PC-9 (cell line): Measurements from ENCODE around the gene SMARCA4. TPM values are rescaled to one million over a fixed set of nuclear protein-coding genes. Genes with fewer than 3 reads are reported as not detected.

Source experiments
- BruUV-seq: library from RNA; stranded (reverse); fragments of 400-500 nt; replicated peaks from 2 replicates; lab custom pipeline; 2021; lab: Mats Ljungman, UMichigan
- CTCF ChIA-PET: fragments of 300-600 bp; sonication (Branson Sonifier 250); formaldehyde crosslinking; loops from one replicate; lab custom pipeline; 2022; ENCODE audit warnings: antibody characterized with exemption; lab: Charles Lee
- POLR2A ChIA-PET: fragments of 300-600 bp; sonication (Branson Sonifier 250); formaldehyde crosslinking; loops from one replicate; lab custom pipeline; 2022; ENCODE audit warnings: antibody characterized with exemption; ENCODE audit not compliant: unreplicated experiment; lab: Charles Lee
- DNase-seq, 2 experiments: peaks; one replicate each; pipeline versions ENCODE4 v3.0.0 to v3.0.0-alpha.2; 2015 to 2022; ENCODE audit warnings: mixed read lengths in 1 of 2
- H2AFZ ChIP-seq: fragments of 200-600 bp; sonication (generic); 2 replicates; pipeline ENCODE4 v1.8.1; 2017; ENCODE audit warnings: antibody characterized with exemption
- H3F3A ChIP-seq: fragments of 200-600 bp; sonication (generic); 2 replicates; pipeline ENCODE4 v1.8.1; 2017; ENCODE audit warnings: antibody characterized with exemption, mild to moderate bottlenecking, low read depth; ENCODE audit not compliant: insufficient read depth
- H3K27ac ChIP-seq: fragments of 200-600 bp; sonication (generic); 2 replicates; pipeline ENCODE4 v1.6.1; 2016; ENCODE audit warnings: mixed run types
- H3K27me3 ChIP-seq: fragments of 200-600 bp; sonication (generic); 2 replicates; pipeline ENCODE4 v1.6.1; 2016; ENCODE audit warnings: low read depth, mixed run types; ENCODE audit not compliant: insufficient read depth
- H3K36me3 ChIP-seq: fragments of 200-600 bp; sonication (generic); 2 replicates; pipeline ENCODE4 v1.6.1; 2016; ENCODE audit warnings: low read depth, mixed run types
- H3K4me1 ChIP-seq: fragments of 200-600 bp; sonication (generic); replicated peaks from 2 replicates; pipeline ENCODE4 v1.6.1; 2016; ENCODE audit warnings: mixed run types; ENCODE audit not compliant: insufficient read depth
- H3K4me2 ChIP-seq: fragments of 200-600 bp; sonication (generic); 2 replicates; pipeline ENCODE4 v1.6.1; 2017; ENCODE audit warnings: mixed run types
- H3K4me3 ChIP-seq: fragments of 200-600 bp; sonication (generic); 2 replicates; pipeline ENCODE4 v1.6.1; 2016; ENCODE audit warnings: mixed run types
- H3K79me2 ChIP-seq: fragments of 200-600 bp; sonication (generic); 2 replicates; pipeline ENCODE4 v1.6.1; 2017; ENCODE audit warnings: low read depth, mixed run types
- H3K9me2 ChIP-seq: fragments of 200-600 bp; sonication (generic); 2 replicates; pipeline ENCODE4 v1.8.1; 2017; ENCODE audit warnings: mild to moderate bottlenecking; ENCODE audit not compliant: insufficient read depth
- H3K9me3 ChIP-seq: fragments of 200-600 bp; sonication (generic); 2 replicates; pipeline ENCODE4 v1.8.1; 2016; ENCODE audit warnings: low read depth; ENCODE audit not compliant: insufficient read depth
- H4K20me1 ChIP-seq: fragments of 200-600 bp; sonication (generic); 2 replicates; pipeline ENCODE4 v1.8.1; 2017; ENCODE audit not compliant: insufficient read depth
- EZH2 ChIP-seq: fragments of 200-600 bp; sonication (generic); IDR thresholded peaks from 2 replicates; pipeline ENCODE4 v1.8.0; 2017; ENCODE audit warnings: antibody characterized with exemption, low read depth
- intact Hi-C: fragments of 100-400 bp; cut with micrococcal nuclease; formaldehyde crosslinking; loops from one replicate; pipeline ENCODE4 v1.10.0; 2022; ENCODE audit not compliant: unreplicated experiment
- total RNA-seq: library from RNA; stranded (reverse); gene quantifications from 2 replicates; pipeline ENCODE4 v1.2.3, GENCODE V29; 2021
- TF ChIP-seq, protein P1 (sequence below): fragments of 200-600 bp; sonication (generic); conservative IDR thresholded peaks from 2 replicates; pipeline ENCODE4 v1.6.1; 2017; ENCODE audit warnings: mixed run types, antibody characterized with exemption, mild to moderate bottlenecking, moderate library complexity

Gene SMARCA4
- total RNA-seq, 1 experiment from 2014 or later, result 136 TPM

DNA sequence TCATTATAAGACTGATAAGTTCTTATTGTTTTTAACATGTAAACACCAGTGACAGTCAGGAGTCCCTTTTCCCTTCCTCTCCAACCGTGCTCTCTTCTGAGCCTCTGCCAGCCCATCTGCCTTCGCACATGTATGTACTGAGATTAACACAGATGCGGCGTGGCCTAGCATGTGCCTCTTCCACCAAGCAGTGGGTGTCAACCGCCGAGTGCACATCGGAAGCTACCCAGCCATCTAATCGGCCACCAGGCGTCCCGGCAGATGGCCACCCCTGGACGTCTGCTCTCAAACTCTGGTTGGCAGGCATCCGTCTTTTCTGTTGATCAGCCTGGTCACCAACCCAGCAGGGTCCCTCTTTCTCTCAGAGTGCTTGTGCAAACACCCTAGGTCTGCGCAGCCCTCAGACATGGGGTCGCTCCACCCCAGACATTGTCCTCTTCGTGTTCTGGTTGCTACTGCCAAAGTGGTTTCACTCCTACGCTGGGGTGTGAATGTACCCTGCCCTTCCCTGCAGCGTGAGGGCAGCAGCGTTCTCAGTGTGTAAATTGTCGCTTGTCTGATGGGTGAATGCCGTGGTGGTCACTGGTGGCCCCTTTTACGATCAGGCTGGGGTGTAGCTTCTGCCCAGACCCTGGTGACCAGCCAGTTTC is 70.7 kb downstream of the SMARCA4 start:
- Histone ChIP-seq H3K9me3 (no peaks in the 10 kb centered on the region), H3K4me2 (no peak overlapping the region), H3K36me3 (peaks cover 27% of the 10 kb centered on the region; the same call in 1 of the 2 replicates), H3K4me3 (no peak overlapping the region), H4K20me1 (peaks cover 25% of the 10 kb centered on the region), H3K27me3 (no peaks in the 10 kb centered on the region), H3K4me1 (peaks cover 11% of the 10 kb centered on the region), H3F3A (peaks cover 34% of the 10 kb centered on the region), H3K9me2 (no peaks in the 10 kb centered on the region), H3K27ac (no peak overlapping the region), H2AFZ (no peak overlapping the region), H3K79me2 (no peaks in the 10 kb centered on the region)
- TF ChIP-seq EZH2, result no peak
- TF ChIP-seq, protein P1, sequence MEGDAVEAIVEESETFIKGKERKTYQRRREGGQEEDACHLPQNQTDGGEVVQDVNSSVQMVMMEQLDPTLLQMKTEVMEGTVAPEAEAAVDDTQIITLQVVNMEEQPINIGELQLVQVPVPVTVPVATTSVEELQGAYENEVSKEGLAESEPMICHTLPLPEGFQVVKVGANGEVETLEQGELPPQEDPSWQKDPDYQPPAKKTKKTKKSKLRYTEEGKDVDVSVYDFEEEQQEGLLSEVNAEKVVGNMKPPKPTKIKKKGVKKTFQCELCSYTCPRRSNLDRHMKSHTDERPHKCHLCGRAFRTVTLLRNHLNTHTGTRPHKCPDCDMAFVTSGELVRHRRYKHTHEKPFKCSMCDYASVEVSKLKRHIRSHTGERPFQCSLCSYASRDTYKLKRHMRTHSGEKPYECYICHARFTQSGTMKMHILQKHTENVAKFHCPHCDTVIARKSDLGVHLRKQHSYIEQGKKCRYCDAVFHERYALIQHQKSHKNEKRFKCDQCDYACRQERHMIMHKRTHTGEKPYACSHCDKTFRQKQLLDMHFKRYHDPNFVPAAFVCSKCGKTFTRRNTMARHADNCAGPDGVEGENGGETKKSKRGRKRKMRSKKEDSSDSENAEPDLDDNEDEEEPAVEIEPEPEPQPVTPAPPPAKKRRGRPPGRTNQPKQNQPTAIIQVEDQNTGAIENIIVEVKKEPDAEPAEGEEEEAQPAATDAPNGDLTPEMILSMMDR, result no peak
- CTCF ChIA-PET, result no interaction called here
- intact Hi-C loops, result no loop called here
- BruUV-seq, result no TSS peak
- POLR2A ChIA-PET, result no interaction called here
- DNase-seq, result no peak

DNA sequence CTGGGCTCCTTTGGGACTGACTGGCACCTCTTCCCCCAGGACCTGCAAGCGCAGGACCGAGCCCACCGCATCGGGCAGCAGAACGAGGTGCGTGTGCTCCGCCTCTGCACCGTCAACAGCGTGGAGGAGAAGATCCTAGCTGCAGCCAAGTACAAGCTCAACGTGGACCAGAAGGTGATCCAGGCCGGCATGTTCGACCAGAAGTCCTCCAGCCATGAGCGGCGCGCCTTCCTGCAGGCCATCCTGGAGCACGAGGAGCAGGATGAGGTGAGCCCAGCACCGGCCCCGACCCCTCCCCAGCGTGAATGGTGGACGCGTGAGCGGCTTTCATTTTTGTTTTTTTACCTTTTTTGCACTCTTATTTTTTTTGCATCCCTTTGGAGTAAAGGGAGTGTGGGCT is 72.4 kb downstream of the SMARCA4 start:
- TF ChIP-seq, protein P1, result no peak
- no peak for TF ChIP-seq EZH2
- Histone ChIP-seq H2AFZ (no peak overlapping the region), H3K27me3 (no peaks in the 10 kb centered on the region), H3K27ac (no peak overlapping the region), H3K4me2 (no peak overlapping the region), H3K9me3 (no peaks in the 10 kb centered on the region), H3K9me2 (no peaks in the 10 kb centered on the region), H3K36me3 (peaks cover 25% of the 10 kb centered on the region), H3K79me2 (0 out of 2 replicates have a peak, but pooled peaks cover under 1% of the 10 kb centered on the region), H4K20me1 (peaks cover 25% of the 10 kb centered on the region), H3F3A (peaks cover 37% of the 10 kb centered on the region), H3K4me3 (no peak overlapping the region), H3K4me1 (peaks cover 11% of the 10 kb centered on the region)
- intact Hi-C loops, result no loop called here
- POLR2A ChIA-PET, result interaction anchor here (0.6 kb wide), 1 partner anchor 9 kb away, joined by 6 read pairs; no protein-coding TSS in a partner anchor
- BruUV-seq, result no TSS peak
- CTCF ChIA-PET, result no interaction called here
- no peak for DNase-seq

DNA sequence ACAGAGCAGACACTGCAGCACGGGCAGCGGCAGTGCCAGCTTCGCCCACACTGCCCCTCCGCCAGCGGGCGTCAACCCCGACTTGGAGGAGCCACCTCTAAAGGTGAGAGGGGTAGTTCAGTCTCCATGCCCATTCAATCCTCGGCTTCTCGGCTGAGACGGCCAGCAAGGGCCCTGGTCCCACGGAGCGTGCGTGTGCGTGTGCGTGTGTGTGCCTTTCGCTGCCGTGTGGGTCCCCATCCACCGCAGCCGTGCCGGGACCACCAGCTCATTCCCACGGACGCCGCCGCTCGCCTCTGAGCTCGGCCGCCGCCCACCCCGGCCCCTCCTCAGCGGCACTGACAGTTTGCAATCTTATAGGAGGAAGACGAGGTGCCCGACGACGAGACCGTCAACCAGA is 72.9 kb downstream of the SMARCA4 start:
- DNase-seq, result no peak
- no peak overlapping the region for H3K4me3 ChIP-seq
- no peaks in the 10 kb centered on the region for H3K9me3 ChIP-seq
- H3F3A ChIP-seq, result peaks cover 37% of the 10 kb centered on the region
- no peaks in the 10 kb centered on the region for H3K9me2 ChIP-seq
- no peaks in the 10 kb centered on the region for H3K27me3 ChIP-seq
- ChIA-PET POLR2A (no interaction called here), CTCF (no interaction called here)
- H3K36me3 ChIP-seq, result peaks cover 25% of the 10 kb centered on the region
- TF ChIP-seq, protein P1, result no peak
- no peak for TF ChIP-seq EZH2
- H3K4me2 ChIP-seq, result no peak overlapping the region
- H3K79me2 ChIP-seq, result 0 out of 2 replicates have a peak, but pooled peaks cover 5% of the 10 kb centered on the region
- BruUV-seq, result no TSS peak
- intact Hi-C loops, result no loop called here
- H3K4me1 ChIP-seq, result peaks cover 11% of the 10 kb centered on the region
- H2AFZ ChIP-seq, result no peak overlapping the region
- peaks cover 25% of the 10 kb centered on the region for H4K20me1 ChIP-seq
- H3K27ac ChIP-seq, result no peak overlapping the region
